HG02588 (cell line): ENCODE measurements around the gene MIDN.

Experiments
- ATAC-seq: cut with Tn5 transposase; IDR thresholded peaks from one replicate; pipeline ENCODE4 v1.9.1; 2021; ENCODE audit warnings: mild to moderate bottlenecking, moderate library complexity; ENCODE audit not compliant: unreplicated experiment

MIDN gene

GRCh38 chr19:1308718-1309117, 60.3 kb downstream of the MIDN start:
- no peak for ATAC-seq
